ENCODE results near the gene NNAT. TPM values are rescaled to one million over a fixed set of nuclear protein-coding genes. Genes with fewer than 3 reads are reported as not detected.
"Not testable (repeated sequence)": the region's sequence is repeated elsewhere in the genome, so short reads cannot be mapped to it uniquely, and the experiment has no call there.

NNAT gene
- total RNA-seq, 1 experiment from 2014 or later = 43.1 TPM

DNA sequence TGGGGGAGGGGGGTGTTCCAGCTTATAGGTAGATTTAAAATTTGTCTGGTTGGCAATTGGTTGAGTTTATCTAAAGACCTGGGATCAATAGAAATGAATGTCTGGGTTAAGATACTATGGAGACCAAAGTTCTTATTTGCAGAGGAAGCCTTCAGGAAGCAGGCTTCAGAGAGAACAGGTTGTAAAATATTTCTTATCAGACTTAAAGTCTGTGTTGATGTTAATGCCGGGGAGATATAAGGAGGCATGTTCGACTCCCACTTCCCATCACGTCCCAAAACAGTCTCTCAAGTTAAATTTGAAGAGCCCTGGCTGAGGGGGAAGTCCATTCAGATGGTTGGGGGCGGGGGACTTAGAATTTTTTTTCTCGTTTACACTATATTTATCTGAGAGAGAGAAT is 19.0 kb downstream of the NNAT start:
- no peak overlapping the region for H2BK20ac ChIP-seq (ENCODE audit: low read depth, low read length, poor library complexity, severe bottlenecking)
- no peak overlapping the region for H4K8ac ChIP-seq (replicated peaks; ENCODE audit: insufficient read length, low read depth, low read length)
- no peak overlapping the region for H2BK5ac ChIP-seq (ENCODE audit: insufficient read length, low read length)
- WGBS (ENCODE audit: extremely low coverage, insufficient read length, low lambda C conversion rate) = no CpG with 5 or more reads among the region's 5 CpGs
- H4K91ac ChIP-seq (ENCODE audit: insufficient read length, low read depth, low read length) = no peak overlapping the region
- no peak overlapping the region for H3K9ac ChIP-seq (ENCODE audit: extremely low read depth, insufficient read length, low read length)
- H2BK15ac ChIP-seq (ENCODE audit: low read depth, low read length) = no peak overlapping the region
- no peak overlapping the region for H3K14ac ChIP-seq (ENCODE audit: insufficient read depth, low read length)
- H2BK12ac ChIP-seq (ENCODE audit: insufficient read length, low read depth, low read length) = no peak overlapping the region
- Mint-ChIP-seq H3K4me1 (peaks cover 23 to 24% of the 10 kb centered on the region in 2 experiments), H3K27me3 (ENCODE audit: low read depth) (no peaks in the 10 kb centered on the region), H3K27ac (peak overlapping the region in 1 of 3 experiments; percentile 65; a peak in 2 of 7 replicates), H3K36me3 (ENCODE audit: insufficient read depth in 1 of 3, low read depth in 3 of 3) (no peaks in the 10 kb centered on the region), H3K4me3 (no peak overlapping the region), H3K9me3 (no peaks in the 10 kb centered on the region)
- H3K18ac ChIP-seq (ENCODE audit: insufficient read length, low read depth, low read length) = no peak overlapping the region
- no peak overlapping the region for H3K27ac ChIP-seq (ENCODE audit: insufficient read length, low read depth, low read length)
- no peaks in the 10 kb centered on the region for H4K20me1 ChIP-seq (ENCODE audit: control insufficient read depth, insufficient read depth, insufficient read length)
- H3K79me1 ChIP-seq (ENCODE audit: insufficient read depth, low read depth, low read length, poor library complexity, severe bottlenecking) = no peaks in the 10 kb centered on the region
- H3K23ac ChIP-seq (ENCODE audit: insufficient read length, low read depth, low read length) = no peak overlapping the region
- no peaks in the 10 kb centered on the region for H3K79me2 ChIP-seq (ENCODE audit: insufficient read depth, low read length)
- H3T11ph ChIP-seq (ENCODE audit: low read length) = no peak overlapping the region
- no peak overlapping the region for H2BK120ac ChIP-seq (ENCODE audit: low read depth, low read length, poor library complexity, severe bottlenecking)
- no peaks in the 10 kb centered on the region for H3K9me3 ChIP-seq (ENCODE audit: control insufficient read depth, low read depth, low read length)
- H3K27me3 ChIP-seq (ENCODE audit: insufficient read depth, low read length) = no peaks in the 10 kb centered on the region
- no peaks in the 10 kb centered on the region; the same call in 1 of the 2 replicates for H3K4me1 ChIP-seq (ENCODE audit: insufficient read depth, low read length)
- no peak overlapping the region for H3K4me2 ChIP-seq (ENCODE audit: insufficient read depth, insufficient read length, low read length)
- no peak overlapping the region for H2AFZ ChIP-seq (ENCODE audit: low read length)
- H3K4ac ChIP-seq (ENCODE audit: low read depth, low read length) = no peak overlapping the region
- TF ChIP-seq, protein P1, sequence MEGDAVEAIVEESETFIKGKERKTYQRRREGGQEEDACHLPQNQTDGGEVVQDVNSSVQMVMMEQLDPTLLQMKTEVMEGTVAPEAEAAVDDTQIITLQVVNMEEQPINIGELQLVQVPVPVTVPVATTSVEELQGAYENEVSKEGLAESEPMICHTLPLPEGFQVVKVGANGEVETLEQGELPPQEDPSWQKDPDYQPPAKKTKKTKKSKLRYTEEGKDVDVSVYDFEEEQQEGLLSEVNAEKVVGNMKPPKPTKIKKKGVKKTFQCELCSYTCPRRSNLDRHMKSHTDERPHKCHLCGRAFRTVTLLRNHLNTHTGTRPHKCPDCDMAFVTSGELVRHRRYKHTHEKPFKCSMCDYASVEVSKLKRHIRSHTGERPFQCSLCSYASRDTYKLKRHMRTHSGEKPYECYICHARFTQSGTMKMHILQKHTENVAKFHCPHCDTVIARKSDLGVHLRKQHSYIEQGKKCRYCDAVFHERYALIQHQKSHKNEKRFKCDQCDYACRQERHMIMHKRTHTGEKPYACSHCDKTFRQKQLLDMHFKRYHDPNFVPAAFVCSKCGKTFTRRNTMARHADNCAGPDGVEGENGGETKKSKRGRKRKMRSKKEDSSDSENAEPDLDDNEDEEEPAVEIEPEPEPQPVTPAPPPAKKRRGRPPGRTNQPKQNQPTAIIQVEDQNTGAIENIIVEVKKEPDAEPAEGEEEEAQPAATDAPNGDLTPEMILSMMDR (conservative IDR thresholded peaks at IDR 0.05) = no peak
- H3K56ac ChIP-seq (ENCODE audit: insufficient read length, low read depth, low read length) = no peak overlapping the region
- H3K23me2 ChIP-seq (ENCODE audit: insufficient read length, low read depth, low read length, poor library complexity, severe bottlenecking) = no peaks in the 10 kb centered on the region
- no peak overlapping the region for H2AK5ac ChIP-seq (ENCODE audit: insufficient read length, low read length)
- DNase-seq = no peak
- H4K5ac ChIP-seq (ENCODE audit: insufficient read length, low read depth, low read length) = no peak overlapping the region

DNA sequence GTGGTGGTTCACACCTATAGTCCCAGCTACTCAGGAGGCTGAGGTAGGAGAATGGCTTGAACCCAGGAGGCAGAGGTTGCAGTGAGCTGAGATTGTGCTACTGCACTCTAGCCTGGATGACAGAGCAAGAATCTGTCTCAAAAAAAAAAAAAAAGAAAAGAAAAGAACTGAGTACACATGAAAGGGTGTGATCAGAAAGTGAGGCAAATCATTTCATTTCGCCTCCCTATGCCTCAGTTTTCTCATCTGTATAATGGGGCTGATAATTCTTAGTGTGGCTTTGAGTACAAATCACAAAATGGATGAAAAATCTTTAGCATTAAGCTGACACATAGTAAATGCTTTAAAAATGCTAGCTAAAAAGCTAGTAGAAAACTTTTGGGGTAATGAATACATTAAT is 19.8 kb downstream of the NNAT start:
- not testable (repeated sequence) for H3K23ac ChIP-seq (ENCODE audit: insufficient read length, low read depth, low read length); H3K4me3 Mint-ChIP-seq; DNase-seq; H4K20me1 ChIP-seq (ENCODE audit: control insufficient read depth, insufficient read depth, insufficient read length); H3K27ac ChIP-seq (ENCODE audit: insufficient read length, low read depth, low read length); H3K27me3 Mint-ChIP-seq (ENCODE audit: low read depth); H2BK15ac ChIP-seq (ENCODE audit: low read depth, low read length); H2AK5ac ChIP-seq (ENCODE audit: insufficient read length, low read length); H4K91ac ChIP-seq (ENCODE audit: insufficient read length, low read depth, low read length); H3K4me1 ChIP-seq (ENCODE audit: insufficient read depth, low read length); H3K4me2 ChIP-seq (ENCODE audit: insufficient read depth, insufficient read length, low read length); H2AFZ ChIP-seq (ENCODE audit: low read length); H3K4ac ChIP-seq (ENCODE audit: low read depth, low read length); H3K79me2 ChIP-seq (ENCODE audit: insufficient read depth, low read length); H3K79me1 ChIP-seq (ENCODE audit: insufficient read depth, low read depth, low read length, poor library complexity, severe bottlenecking); H3K27me3 ChIP-seq (ENCODE audit: insufficient read depth, low read length); H2BK20ac ChIP-seq (ENCODE audit: low read depth, low read length, poor library complexity, severe bottlenecking); H4K5ac ChIP-seq (ENCODE audit: insufficient read length, low read depth, low read length); H3K23me2 ChIP-seq (ENCODE audit: insufficient read length, low read depth, low read length, poor library complexity, severe bottlenecking); H3K27ac Mint-ChIP-seq; H3K18ac ChIP-seq (ENCODE audit: insufficient read length, low read depth, low read length); H3K9me3 ChIP-seq (ENCODE audit: control insufficient read depth, low read depth, low read length); H3K9ac ChIP-seq (ENCODE audit: extremely low read depth, insufficient read length, low read length); H3K36me3 Mint-ChIP-seq (ENCODE audit: insufficient read depth in 1 of 3, low read depth in 3 of 3); H4K8ac ChIP-seq (replicated peaks; ENCODE audit: insufficient read length, low read depth, low read length); H3K9me3 Mint-ChIP-seq; H3K14ac ChIP-seq (ENCODE audit: insufficient read depth, low read length); H2BK12ac ChIP-seq (ENCODE audit: insufficient read length, low read depth, low read length); H3T11ph ChIP-seq (ENCODE audit: low read length); H2BK120ac ChIP-seq (ENCODE audit: low read depth, low read length, poor library complexity, severe bottlenecking); H2BK5ac ChIP-seq (ENCODE audit: insufficient read length, low read length); H3K56ac ChIP-seq (ENCODE audit: insufficient read length, low read depth, low read length)
- no CpG with 5 or more reads among the region's 1 CpG for WGBS (ENCODE audit: extremely low coverage, insufficient read length, low lambda C conversion rate)
- H3K4me1 Mint-ChIP-seq = peaks cover 23 to 24% of the 10 kb centered on the region in 2 experiments
